Right kidney (tissue), 1 donor: Measurements from ENCODE around the gene TAF7.
"Not testable (repeated sequence)": the region's sequence is repeated elsewhere in the genome, so short reads cannot be mapped to it uniquely, and the experiment has no call there.

Experiments used
- DNase-seq: peaks from one replicate; pipeline ENCODE4 v3.0.0-alpha.2; 2016

The TAF7 gene

DNA sequence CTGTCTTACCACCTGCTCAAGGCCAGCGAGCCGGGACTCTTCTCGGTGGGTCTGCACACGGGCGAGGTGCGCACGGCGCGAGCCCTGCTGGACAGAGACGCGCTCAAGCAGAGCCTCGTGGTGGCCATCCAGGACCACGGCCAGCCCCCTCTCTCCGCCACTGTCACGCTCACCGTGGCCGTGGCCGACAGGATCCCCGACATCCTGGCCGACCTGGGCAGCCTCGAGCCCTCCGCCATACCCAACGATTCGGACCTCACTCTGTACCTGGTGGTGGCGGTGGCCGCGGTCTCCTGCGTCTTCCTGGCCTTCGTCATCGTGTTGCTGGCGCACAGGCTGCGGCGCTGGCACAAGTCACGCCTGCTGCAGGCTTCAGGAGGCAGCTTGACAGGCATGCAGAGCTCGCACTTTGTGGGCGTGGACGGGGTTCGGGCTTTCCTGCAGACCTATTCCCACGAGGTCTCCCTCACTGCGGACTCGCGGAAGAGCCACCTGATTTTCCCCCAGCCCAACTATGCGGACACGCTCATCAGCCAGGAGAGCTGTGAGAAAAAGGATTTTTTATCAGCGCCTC, 20.3 kb upstream of the TAF7 start:
- not testable (repeated sequence) for DNase-seq

DNA sequence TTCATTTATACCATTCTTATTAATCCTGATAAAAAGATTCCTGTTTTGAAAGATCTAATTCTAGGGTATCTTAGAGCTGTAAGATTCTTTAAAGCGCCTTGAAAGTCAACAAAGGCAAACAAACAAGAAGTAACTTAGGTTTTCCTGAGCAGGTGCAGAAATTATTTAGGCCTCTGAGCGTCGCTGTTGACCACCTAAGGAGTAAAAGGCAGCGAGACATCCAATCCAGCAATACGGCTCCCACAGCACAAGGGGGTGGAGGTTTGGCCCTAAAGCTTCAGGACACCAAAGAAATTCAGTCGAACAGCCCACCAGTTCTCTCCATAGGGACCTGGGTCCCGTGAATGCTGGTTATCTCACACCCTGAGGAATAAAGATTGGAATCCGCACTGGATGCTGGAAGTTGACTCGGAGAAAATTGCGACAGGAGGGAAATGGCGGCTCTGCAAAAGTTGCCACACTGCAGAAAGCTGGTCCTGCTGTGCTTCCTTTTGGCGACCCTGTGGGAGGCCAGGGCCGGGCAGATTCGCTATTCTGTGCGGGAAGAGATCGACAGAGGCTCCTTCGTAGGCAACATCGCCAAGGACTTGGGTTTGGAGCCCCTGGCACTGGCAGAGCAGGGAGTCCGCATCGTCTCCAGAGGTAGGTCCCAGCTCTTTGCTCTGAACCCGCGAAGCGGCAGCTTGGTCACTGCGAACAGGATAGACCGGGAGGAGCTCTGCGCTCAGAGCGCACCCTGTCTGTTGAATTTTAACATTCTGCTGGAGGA, 18.1 kb upstream of the TAF7 start, which contains the start of gene PCDHGA2:
TSS of gene PCDHGA2 (plus strand) at position 223 of the 769 bp plus-strand sequence.
- peak; percentile 47 for DNase-seq

DNA sequence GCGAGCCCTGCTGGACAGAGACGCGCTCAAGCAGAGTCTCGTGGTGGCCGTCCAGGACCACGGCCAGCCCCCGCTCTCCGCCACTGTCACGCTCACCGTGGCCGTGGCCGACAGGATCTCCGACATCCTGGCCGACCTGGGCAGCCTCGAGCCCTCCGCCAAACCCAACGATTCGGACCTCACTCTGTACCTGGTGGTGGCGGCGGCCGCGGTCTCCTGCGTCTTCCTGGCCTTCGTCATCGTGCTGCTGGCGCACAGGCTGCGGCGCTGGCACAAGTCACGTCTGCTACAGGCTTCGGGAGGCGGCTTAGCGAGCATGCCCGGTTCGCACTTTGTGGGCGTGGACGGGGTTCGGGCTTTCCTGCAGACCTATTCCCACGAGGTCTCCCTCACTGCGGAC, 12.0 kb upstream of the TAF7 start:
- DNase-seq: not testable (repeated sequence)

DNA sequence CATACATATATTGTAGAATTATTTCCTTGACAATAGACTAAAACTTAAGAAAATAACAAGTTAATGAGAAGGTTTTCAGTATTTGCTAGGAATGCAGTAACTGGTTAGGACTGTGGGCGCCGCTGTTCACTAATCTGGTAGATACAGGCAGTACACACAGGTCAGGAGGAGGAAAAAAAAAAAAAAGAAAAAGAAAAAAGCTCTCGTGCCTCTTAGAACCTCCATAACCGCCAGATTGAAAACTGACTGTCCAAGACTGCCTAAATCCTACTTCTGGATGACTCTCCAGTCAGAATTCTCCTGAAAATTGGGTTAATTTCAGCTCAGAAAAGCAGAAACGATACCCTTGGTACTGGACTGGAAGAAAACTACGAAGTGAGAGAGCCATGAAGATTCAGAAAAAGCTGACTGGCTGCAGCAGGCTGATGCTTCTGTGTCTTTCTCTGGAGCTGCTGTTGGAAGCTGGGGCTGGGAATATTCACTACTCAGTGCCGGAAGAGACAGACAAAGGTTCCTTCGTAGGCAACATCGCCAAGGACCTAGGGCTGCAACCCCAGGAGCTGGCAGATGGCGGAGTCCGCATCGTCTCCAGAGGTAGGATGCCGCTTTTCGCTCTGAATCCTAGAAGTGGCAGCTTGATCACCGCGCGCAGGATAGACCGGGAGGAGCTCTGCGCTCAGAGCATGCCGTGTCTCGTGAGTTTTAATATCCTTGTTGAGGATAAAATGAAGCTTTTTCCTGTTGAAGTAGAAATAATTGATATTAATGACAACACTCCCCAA, 9.9 kb upstream of the TAF7 start, which contains the start of gene PCDHGA1:
TSS of gene PCDHGA1 (plus strand) at position 216 of the 782 bp plus-strand sequence.
- peak; percentile 4 for DNase-seq

DNA sequence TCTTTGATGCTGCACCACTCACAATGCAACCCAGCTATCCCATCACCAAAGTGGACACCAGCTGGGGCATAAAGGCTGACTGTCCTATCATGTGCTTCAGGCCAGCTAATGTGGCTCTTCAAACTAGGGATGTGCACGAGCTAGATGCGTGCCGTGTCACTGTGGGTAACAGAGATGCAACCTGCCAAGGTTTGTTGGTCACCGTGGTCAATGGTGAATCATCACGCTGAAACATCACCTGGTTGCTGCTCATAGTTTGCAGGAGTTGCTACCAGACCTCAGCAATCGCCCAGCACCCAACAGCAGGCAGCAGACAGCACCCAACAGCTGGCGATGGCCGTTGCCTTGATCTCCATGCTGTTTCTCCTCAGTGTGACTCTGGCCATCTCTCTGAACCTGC, 7.6 kb upstream of the TAF7 start:
- DNase-seq: no peak

DNA sequence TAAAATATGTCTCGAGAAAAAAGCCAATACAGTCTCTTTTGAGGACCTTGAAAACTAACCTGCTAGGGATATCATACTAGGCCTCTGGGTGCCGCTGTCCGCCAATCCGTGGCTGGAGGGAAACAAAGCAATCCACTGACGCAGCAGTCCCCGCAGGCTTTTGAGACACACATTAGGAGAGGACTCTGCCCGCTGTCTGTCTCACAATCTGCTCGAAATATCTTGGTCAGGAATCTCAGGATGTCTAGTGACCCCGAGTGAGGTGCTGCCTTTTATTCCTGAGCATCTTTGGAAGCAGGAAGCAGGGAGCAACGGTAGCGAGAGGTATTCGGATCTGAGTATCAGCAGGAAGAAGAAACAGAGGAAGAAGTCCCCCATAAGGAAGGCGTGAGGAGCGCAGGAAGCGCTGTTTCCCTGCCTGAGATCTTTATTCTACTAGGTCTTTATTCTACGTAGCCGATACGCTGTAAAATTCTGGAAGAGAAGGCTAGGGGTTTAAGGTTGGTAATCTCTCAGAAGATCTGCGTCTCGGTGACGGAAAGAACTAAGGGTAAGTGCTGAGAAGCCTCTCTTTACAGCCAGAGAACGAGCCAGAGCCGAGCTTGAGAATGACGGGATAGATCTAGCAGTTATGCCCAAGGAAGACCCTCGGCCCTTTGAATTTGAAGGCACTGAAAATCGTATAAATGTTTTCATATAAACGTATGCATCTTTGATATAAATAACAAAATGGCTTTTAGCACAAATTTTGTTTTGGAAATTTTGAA, 5.7 kb upstream of the TAF7 start:
- peak; percentile 50 for DNase-seq

DNA sequence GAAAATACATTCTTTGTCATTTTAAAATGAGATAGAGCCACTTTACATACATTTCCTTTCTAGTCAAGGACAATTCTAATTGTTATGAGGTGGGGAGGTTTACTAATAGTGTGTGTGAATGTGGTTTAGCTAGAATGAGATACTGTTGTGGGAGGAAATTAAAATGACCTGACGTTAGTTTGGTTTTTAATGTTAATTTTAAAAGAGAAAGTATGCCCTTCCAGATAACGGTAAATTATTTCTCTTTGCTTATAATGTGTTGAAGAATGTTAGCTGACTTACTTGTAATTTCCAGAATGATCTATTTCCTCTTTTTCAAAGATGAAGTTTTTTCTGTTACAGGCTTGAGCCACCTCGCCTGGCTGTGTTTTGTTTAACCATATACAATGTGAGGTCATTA, 1.7 kb upstream of the TAF7 start:
- no peak for DNase-seq

DNA sequence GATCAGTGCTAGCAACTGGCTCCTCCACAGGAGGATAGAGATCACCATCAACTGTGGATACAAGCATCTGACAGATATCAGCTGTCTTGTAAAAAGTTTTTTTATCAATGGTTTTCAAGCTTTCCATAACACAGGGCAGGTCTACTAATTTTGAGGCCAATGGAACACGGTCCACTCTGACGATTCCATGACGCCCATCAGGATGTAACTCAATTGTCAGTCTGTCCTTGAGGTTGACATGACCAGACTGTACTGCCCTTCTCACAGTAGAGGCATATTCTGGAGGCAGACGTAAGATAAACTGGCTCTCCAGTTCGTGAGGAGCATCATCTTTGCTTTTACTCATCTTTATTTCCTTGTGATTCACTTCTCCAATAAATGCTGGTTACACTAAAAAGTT, 885 bp downstream of the TAF7 start:
- DNase-seq: no peak

DNA sequence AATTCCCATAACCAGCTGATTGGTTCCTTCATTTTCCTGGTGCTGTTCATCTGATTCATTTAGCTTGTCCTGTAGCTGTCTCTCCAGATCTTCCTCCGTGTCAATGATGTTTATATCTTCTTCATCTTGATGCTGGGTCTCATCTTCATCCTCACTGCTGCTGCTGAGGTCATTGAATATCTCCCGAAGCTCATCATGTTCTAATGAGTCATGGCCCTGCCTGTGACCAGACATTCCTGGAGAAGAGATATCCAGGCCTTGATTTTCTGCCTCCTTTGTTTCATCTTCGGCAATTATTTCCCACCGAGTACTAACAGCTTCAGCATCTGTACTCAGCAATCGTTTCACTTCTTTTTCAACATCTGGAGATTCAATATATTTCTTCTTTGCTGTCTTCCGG, 1.4 kb downstream of the TAF7 start:
- no peak for DNase-seq

DNA sequence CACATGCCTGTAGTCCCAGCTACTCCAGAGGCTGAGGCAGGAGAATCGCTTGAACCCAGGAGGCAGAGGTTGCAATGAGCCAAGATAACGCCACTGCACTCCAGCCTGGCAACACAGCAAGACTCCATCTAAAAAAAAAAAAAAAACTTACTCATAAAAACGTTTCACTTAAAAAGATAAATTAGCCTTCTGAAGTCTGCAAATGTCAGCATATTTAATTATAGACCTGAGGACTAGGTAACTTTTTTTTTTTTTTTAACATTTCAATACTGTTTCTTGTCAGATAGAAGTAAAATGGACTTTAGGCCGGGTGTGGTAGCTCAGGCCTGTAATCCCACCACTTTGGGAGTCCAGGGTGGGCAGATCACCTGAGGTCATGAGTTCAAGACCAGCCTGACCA, 3.6 kb downstream of the TAF7 start:
- not testable (repeated sequence) for DNase-seq

DNA sequence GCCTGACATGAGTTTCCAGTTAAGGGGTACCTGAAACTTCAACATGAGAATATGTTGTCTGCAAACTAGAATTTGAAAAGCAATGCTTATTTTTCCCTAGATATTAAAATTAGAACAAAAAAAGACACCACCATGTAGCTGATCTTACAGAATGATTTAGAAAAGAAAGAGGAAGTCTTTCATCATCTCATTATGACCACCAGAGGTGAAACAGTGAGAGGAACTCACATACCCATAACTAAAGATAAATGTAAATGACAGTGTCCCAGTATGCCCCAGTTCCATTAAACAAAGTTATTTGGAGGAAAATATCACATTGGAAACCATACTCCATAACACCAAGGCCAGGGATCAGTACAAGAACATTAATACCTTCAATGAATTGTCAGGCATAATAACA, 6.9 kb downstream of the TAF7 start:
- DNase-seq: no peak

DNA sequence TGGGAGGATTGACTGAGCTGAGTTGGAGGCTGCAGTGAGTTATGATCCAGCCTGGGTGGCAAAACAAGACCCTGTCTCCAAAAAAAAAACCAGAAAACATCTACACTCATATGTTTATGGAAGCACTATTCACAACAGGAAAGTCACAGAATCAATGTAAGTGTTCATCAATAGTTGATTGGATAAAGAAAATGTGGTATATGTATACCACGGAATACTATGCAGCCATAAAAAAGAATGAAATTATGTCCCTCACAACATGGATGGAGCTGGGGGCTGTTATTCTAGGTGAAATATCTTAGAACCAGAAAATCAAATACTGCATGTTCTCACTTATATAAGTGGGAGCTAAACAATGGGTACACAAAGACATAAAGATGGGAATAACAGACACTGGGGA, 14.0 kb downstream of the TAF7 start:
- DNase-seq: no peak

DNA sequence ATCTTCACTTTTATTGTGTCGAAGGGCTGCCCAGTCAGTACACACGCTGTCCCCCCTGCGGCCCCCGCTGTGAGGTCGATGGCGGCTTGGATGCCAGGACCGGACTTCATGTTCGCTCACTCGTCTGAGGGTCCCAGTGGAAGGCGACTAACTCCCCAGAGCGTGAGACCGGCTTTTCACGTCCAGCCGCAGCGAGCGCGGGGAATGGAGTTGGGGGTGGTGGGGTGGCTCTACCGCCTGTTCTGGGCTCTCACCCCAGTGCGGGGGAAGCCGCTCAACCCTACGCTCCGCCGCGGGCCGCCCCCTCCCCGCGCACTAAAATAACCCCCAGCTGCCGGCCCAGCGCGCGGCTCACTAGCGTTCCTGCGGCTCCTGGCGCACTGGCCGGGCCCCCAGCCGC, 16.8 kb downstream of the TAF7 start, which contains the start of gene SLC25A2:
TSS of gene SLC25A2 (minus strand) at position 294 of the 400 bp plus-strand sequence. CDS start at position 110, 184 bp downstream.
- DNase-seq: no peak

DNA sequence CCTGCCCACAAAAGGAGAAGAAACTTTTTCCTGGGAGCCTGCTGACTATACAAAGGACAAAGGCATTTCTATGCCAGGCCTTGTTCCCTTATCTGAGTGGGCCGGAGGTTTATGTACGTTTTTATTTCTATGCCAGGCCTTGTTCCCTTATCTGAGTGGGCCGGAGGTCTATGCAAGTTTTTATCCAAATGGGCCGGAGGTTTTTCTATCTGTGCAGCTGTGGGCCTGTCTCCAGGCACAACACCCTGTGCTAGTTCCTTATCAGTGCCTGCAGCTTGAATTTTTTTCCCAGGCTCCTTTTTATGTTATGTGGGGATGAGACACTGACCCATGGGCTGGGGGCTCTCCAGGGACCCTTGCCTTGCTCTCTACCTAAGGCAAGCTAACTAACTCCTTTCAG, 22.2 kb downstream of the TAF7 start:
- no peak for DNase-seq

DNA sequence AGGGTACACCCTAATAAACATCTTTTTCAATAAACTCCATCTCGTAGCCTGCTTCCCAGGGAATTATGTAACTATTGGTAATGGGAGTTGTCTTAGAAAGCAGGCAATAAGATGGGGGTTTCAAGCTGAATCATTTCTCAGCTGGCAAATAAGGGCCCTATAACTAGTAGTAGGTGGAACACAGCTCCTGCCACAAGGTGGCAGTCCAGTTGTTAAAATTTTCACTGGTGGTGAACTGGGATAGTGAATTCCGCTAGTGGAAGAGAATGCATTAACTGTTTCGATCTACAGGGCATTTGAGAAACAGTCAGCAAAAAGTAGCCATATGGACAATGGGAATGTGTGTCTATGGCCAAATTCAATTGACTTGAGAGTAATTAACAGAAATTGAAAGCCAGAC, 47.7 kb downstream of the TAF7 start:
- DNase-seq: no peak

DNA sequence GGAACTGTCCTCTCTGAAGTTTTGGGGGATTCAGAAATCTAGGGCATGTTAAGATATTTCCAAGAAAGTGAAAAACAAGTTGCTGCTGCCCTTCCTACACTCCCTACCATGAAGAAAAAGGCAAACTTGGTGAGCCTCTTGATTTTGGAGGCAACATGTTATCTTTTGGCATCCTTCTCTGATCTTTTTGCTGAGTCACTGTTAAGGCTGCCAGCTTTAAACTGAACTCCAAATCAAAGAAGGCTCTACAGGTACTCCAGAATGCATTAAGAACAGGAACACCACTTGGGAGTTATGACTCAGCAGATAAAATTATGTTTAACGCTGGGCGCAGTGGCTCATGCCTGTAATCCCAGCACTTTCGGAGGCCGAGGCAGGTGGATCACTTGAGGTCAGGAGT, 51.4 kb downstream of the TAF7 start:
- DNase-seq: no peak
